ENCODE measurements around the gene KIF16B.

KIF16B gene

GRCh38 chr20:16337707-16338106 lies 235.5 kb downstream of the KIF16B start:
- no peak for ATAC-seq

GRCh38 chr20:16327606-16328005 lies 245.6 kb downstream of the KIF16B start:
- no peak for TF ChIP-seq ISL1 (CRISPR knock-in tag; IDR thresholded peaks at IDR 0.05)
- TF ChIP-seq PATZ1 (CRISPR knock-in tag; IDR thresholded peaks at IDR 0.05; ENCODE audit: borderline replicate concordance): no peak
- no peak for TF ChIP-seq ESRRG (CRISPR knock-in tag; IDR thresholded peaks at IDR 0.05)
- no peak for TF ChIP-seq ZNF70 (CRISPR knock-in tag; IDR thresholded peaks at IDR 0.05)
- no peak for TF ChIP-seq ZC3H10 (CRISPR knock-in tag; IDR thresholded peaks at IDR 0.05)
- no peak for TF ChIP-seq POU6F1 (CRISPR knock-in tag; IDR thresholded peaks at IDR 0.05; ENCODE audit: borderline replicate concordance, low read depth)
- no peak for TF ChIP-seq ZNF8 (CRISPR knock-in tag; IDR thresholded peaks at IDR 0.05)
- TF ChIP-seq GLIS3 (CRISPR knock-in tag; IDR thresholded peaks at IDR 0.05): no peak
- no peak for TF ChIP-seq TOX (CRISPR knock-in tag; IDR thresholded peaks at IDR 0.05; ENCODE audit: borderline replicate concordance)
- TF ChIP-seq OSR1 (CRISPR knock-in tag; IDR thresholded peaks at IDR 0.05): no peak
- no peak for TF ChIP-seq ZFP30 (CRISPR knock-in tag; IDR thresholded peaks at IDR 0.05)
- TF ChIP-seq CSRNP3 (CRISPR knock-in tag; IDR thresholded peaks at IDR 0.05): no peak
- TF ChIP-seq TCF4 (CRISPR knock-in tag; IDR thresholded peaks at IDR 0.05; ENCODE audit: borderline replicate concordance): no peak
- no peak for TF ChIP-seq BACH2 (CRISPR knock-in tag; IDR thresholded peaks at IDR 0.05; ENCODE audit: borderline replicate concordance)
- TF ChIP-seq, protein P1, sequence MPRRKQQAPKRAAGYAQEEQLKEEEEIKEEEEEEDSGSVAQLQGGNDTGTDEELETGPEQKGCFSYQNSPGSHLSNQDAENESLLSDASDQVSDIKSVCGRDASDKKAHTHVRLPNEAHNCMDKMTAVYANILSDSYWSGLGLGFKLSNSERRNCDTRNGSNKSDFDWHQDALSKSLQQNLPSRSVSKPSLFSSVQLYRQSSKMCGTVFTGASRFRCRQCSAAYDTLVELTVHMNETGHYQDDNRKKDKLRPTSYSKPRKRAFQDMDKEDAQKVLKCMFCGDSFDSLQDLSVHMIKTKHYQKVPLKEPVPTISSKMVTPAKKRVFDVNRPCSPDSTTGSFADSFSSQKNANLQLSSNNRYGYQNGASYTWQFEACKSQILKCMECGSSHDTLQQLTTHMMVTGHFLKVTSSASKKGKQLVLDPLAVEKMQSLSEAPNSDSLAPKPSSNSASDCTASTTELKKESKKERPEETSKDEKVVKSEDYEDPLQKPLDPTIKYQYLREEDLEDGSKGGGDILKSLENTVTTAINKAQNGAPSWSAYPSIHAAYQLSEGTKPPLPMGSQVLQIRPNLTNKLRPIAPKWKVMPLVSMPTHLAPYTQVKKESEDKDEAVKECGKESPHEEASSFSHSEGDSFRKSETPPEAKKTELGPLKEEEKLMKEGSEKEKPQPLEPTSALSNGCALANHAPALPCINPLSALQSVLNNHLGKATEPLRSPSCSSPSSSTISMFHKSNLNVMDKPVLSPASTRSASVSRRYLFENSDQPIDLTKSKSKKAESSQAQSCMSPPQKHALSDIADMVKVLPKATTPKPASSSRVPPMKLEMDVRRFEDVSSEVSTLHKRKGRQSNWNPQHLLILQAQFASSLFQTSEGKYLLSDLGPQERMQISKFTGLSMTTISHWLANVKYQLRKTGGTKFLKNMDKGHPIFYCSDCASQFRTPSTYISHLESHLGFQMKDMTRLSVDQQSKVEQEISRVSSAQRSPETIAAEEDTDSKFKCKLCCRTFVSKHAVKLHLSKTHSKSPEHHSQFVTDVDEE (CRISPR knock-in tag; IDR thresholded peaks at IDR 0.05): no peak
- no peak for TF ChIP-seq CREB5 (CRISPR knock-in tag; IDR thresholded peaks at IDR 0.05; ENCODE audit: low read depth)
- TF ChIP-seq SNAI2 (CRISPR knock-in tag; IDR thresholded peaks at IDR 0.05): no peak
- no peak for TF ChIP-seq ZFP3 (CRISPR knock-in tag; IDR thresholded peaks at IDR 0.05)
- no peak for ATAC-seq

More at GRCh38 chr20:16337707-16338106, 235.5 kb downstream of the KIF16B start:
- no peak for TF ChIP-seq ZFP3 (CRISPR knock-in tag; IDR thresholded peaks at IDR 0.05)
- no peak for TF ChIP-seq ZFP30 (CRISPR knock-in tag; IDR thresholded peaks at IDR 0.05)
- TF ChIP-seq GLIS3 (CRISPR knock-in tag; IDR thresholded peaks at IDR 0.05): no peak
- TF ChIP-seq PPARA (CRISPR knock-in tag; IDR thresholded peaks at IDR 0.05; ENCODE audit: borderline replicate concordance): no peak
- TF ChIP-seq CSDC2 (CRISPR knock-in tag; IDR thresholded peaks at IDR 0.05): no peak

- no peak for ATAC-seq
- TF ChIP-seq CREB5 (CRISPR knock-in tag; IDR thresholded peaks at IDR 0.05; ENCODE audit: low read depth) (no peak), TCF4 (CRISPR knock-in tag; IDR thresholded peaks at IDR 0.05; ENCODE audit: borderline replicate concordance) (no peak), PPARA (CRISPR knock-in tag; IDR thresholded peaks at IDR 0.05; ENCODE audit: borderline replicate concordance) (no peak), ZC3H10 (CRISPR knock-in tag; IDR thresholded peaks at IDR 0.05) (no peak), CSRNP3 (CRISPR knock-in tag; IDR thresholded peaks at IDR 0.05) (no peak), ARNTL (CRISPR knock-in tag; IDR thresholded peaks at IDR 0.05; ENCODE audit: borderline replicate concordance, low read depth) (no peak)
- TF ChIP-seq, protein P1 (CRISPR knock-in tag; IDR thresholded peaks at IDR 0.05): no peak
Observed at GRCh38 chr20:16321291-16321690, 252.0 kb downstream of the KIF16B start.

Data from SK-N-SH treated with all-trans-retinoic acid at 6 μM for 48 hours (cell line).